Activated CD8-positive, alpha-beta T cell treated with anti-CD3 and anti-CD28 coated beads for 36 hours (primary cell): ENCODE measurements around the gene ODF2. TPM values are rescaled to one million over a fixed set of nuclear protein-coding genes. Genes with fewer than 3 reads are reported as not detected.

Experiments used
- ATAC-seq: fragments of 200-7000 bp; cut with Tn5 transposase; one replicate; pipeline ENCODE4 v1.10.0; 2021; ENCODE audit warnings: mild to moderate bottlenecking, moderate library complexity
- CTCF ChIA-PET: fragments of 350-600 bp; sonication (Branson Sonifier 250); formaldehyde crosslinking; loops from one replicate; lab custom pipeline; 2021; ENCODE audit warnings: antibody characterized with exemption; lab: Charles Lee
- POLR2A ChIA-PET: fragments of 350-600 bp; sonication (Branson Sonifier 250); formaldehyde crosslinking; loops from one replicate; lab custom pipeline; 2021; ENCODE audit warnings: antibody characterized with exemption; lab: Charles Lee
- DNase-seq: peaks from one replicate; pipeline ENCODE4 v3.0.0-alpha.2; 2020
- H3K27ac Mint-ChIP-seq: one replicate; pipeline ENCODE4 v1.8.0; 2021; ENCODE audit warnings: mild to moderate bottlenecking, mixed read lengths
- H3K27me3 Mint-ChIP-seq: one replicate; pipeline ENCODE4 v1.8.0; 2021; ENCODE audit warnings: mixed read lengths
- H3K36me3 Mint-ChIP-seq: one replicate; pipeline ENCODE4 v1.8.0; 2021; ENCODE audit warnings: low read depth, mixed read lengths
- H3K4me1 Mint-ChIP-seq: one replicate; pipeline ENCODE4 v1.8.0; 2021; ENCODE audit warnings: low read depth, mixed read lengths
- H3K4me3 Mint-ChIP-seq: one replicate; pipeline ENCODE4 v1.8.0; 2021; ENCODE audit warnings: mild to moderate bottlenecking, moderate library complexity, mixed read lengths
- H3K9me3 Mint-ChIP-seq: one replicate; pipeline ENCODE4 v1.8.0; 2021; ENCODE audit warnings: mixed read lengths
- CTCF ChIP-seq: fragments of 200-600 bp; IDR thresholded peaks from one replicate; pipeline ENCODE4 v1.8.0; 2022; ENCODE audit warnings: antibody characterized with exemption, mild to moderate bottlenecking
- intact Hi-C: fragments of 100-400 bp; cut with micrococcal nuclease; formaldehyde crosslinking; loops from one replicate; pipeline ENCODE4 v1.10.0; 2022
- total RNA-seq, 2 experiments: library from RNA; stranded (reverse); gene quantifications; one replicate each; pipeline ENCODE4 v1.2.3, GENCODE V29; 2021

The ODF2 gene
- total RNA-seq, 2 experiments from 2014 or later, result 79.3 to 83.6 TPM

GRCh38 chr9:128457207-128457606 lies 1.4 kb downstream of the ODF2 start:
- H3K4me3 Mint-ChIP-seq, result peak overlapping the region; percentile 82
- CTCF ChIA-PET, result interaction anchor here (1.2 to 1.4 kb wide), 3 partner anchors 19 to 361 kb away, joined by 3 read pairs; partner anchors contain the start of gene ENDOG
- peaks cover 16% of the 10 kb centered on the region for H3K4me1 Mint-ChIP-seq
- ATAC-seq (no peak), DNase-seq (no peak)
- peaks cover 30% of the 10 kb centered on the region for H3K36me3 Mint-ChIP-seq
- TF ChIP-seq CTCF, result no peak
- POLR2A ChIA-PET, result interaction anchor here (0.6 to 1.1 kb wide), 5 partner anchors 9 to 946 kb away, joined by 3 to 4 read pairs (median 3); partner anchors contain the start of genes GLE1 and ZDHHC12
- H3K9me3 Mint-ChIP-seq, result no peaks in the 10 kb centered on the region
- H3K27me3 Mint-ChIP-seq, result no peaks in the 10 kb centered on the region
- intact Hi-C loops, result no loop called here
- peak overlapping the region; percentile 88 for H3K27ac Mint-ChIP-seq

- ChIA-PET CTCF (no interaction called here), POLR2A (interaction anchor here (0.7 kb wide), 1 partner anchor 218 kb away, joined by 3 read pairs; no protein-coding TSS in a partner anchor)
- DNase-seq, result no peak
- TF ChIP-seq CTCF, result no peak
- Mint-ChIP-seq H3K27ac (no peak overlapping the region), H3K27me3 (no peaks in the 10 kb centered on the region), H3K4me3 (no peak overlapping the region), H3K9me3 (no peaks in the 10 kb centered on the region), H3K36me3 (peaks cover 41% of the 10 kb centered on the region), H3K4me1 (peaks cover 16% of the 10 kb centered on the region)
- intact Hi-C loops, result no loop called here
- ATAC-seq, result no peak
Measured at GRCh38 chr9:128459011-128459410, 3.2 kb downstream of the ODF2 start.

GRCh38 chr9:128469070-128469469 lies 13.3 kb downstream of the ODF2 start:
- intact Hi-C loops, result no loop called here
- POLR2A ChIA-PET, result no interaction called here
- peaks cover 35% of the 10 kb centered on the region for H3K36me3 Mint-ChIP-seq
- H3K4me3 Mint-ChIP-seq, result no peak overlapping the region
- DNase-seq (no peak), ATAC-seq (no peak)
- no peaks in the 10 kb centered on the region for H3K4me1 Mint-ChIP-seq
- no peaks in the 10 kb centered on the region for H3K27me3 Mint-ChIP-seq
- TF ChIP-seq CTCF, result no peak
- CTCF ChIA-PET, result interaction anchor here (0.7 kb wide), 1 partner anchor 146 kb away, joined by 3 read pairs; no protein-coding TSS in a partner anchor
- no peak overlapping the region for H3K27ac Mint-ChIP-seq
- no peaks in the 10 kb centered on the region for H3K9me3 Mint-ChIP-seq

- H3K27ac Mint-ChIP-seq, result no peak overlapping the region
- no peak overlapping the region for H3K4me3 Mint-ChIP-seq
- H3K36me3 Mint-ChIP-seq, result peaks cover 40% of the 10 kb centered on the region
- H3K9me3 Mint-ChIP-seq, result no peaks in the 10 kb centered on the region
- TF ChIP-seq CTCF, result no peak
- no peaks in the 10 kb centered on the region for H3K4me1 Mint-ChIP-seq
- POLR2A ChIA-PET, result no interaction called here
- ATAC-seq (peak; percentile 30), DNase-seq (peak; percentile 12)
- CTCF ChIA-PET, result interaction anchor here (0.7 kb wide), 1 partner anchor 21 kb away, joined by 3 read pairs; no protein-coding TSS in a partner anchor
- no peaks in the 10 kb centered on the region for H3K27me3 Mint-ChIP-seq
- intact Hi-C loops, result no loop called here
Measured at GRCh38 chr9:128470560-128470959, 14.8 kb downstream of the ODF2 start.

GRCh38 chr9:128473104-128473503 lies 17.3 kb downstream of the ODF2 start:
- peaks cover 46% of the 10 kb centered on the region for H3K36me3 Mint-ChIP-seq
- POLR2A ChIA-PET, result no interaction called here
- H3K4me3 Mint-ChIP-seq, result no peak overlapping the region
- CTCF ChIA-PET, result no interaction called here
- no peak for DNase-seq
- no peaks in the 10 kb centered on the region for H3K9me3 Mint-ChIP-seq
- H3K27ac Mint-ChIP-seq, result no peak overlapping the region
- intact Hi-C loops, result no loop called here
- H3K27me3 Mint-ChIP-seq, result no peaks in the 10 kb centered on the region
- ATAC-seq, result no peak
- no peaks in the 10 kb centered on the region for H3K4me1 Mint-ChIP-seq
- TF ChIP-seq CTCF, result no peak
